GM19452 (cell line): ENCODE data around the gene C4orf54.

Experiments
- ATAC-seq: cut with Tn5 transposase; IDR thresholded peaks from one replicate; pipeline ENCODE4 v1.9.1; 2021; ENCODE audit not compliant: unreplicated experiment

The C4orf54 gene

GRCh38 chr4:99625369-99625768 lies 32.3 kb downstream of the C4orf54 start:
- peak; percentile 64 for ATAC-seq

- no peak for ATAC-seq
These were observed 33.4 kb downstream of the C4orf54 start for GRCh38 chr4:99624141-99624719.

GRCh38 chr4:99622341-99622740 lies 35.3 kb downstream of the C4orf54 start:
- no peak for ATAC-seq

- no peak for ATAC-seq
These were observed 40.3 kb downstream of the C4orf54 start for GRCh38 chr4:99617374-99617773.

- ATAC-seq = no peak
These were observed 42.3 kb downstream of the C4orf54 start for GRCh38 chr4:99615170-99615820.

GRCh38 chr4:99614491-99614890 lies 43.1 kb downstream of the C4orf54 start:
- ATAC-seq = no peak

- no peak for ATAC-seq
These were observed 44.9 kb downstream of the C4orf54 start for GRCh38 chr4:99612704-99613103.

- ATAC-seq = no peak
These were observed 45.3 kb downstream of the C4orf54 start for GRCh38 chr4:99612281-99612680.

- no peak for ATAC-seq
These were observed 46.9 kb downstream of the C4orf54 start for GRCh38 chr4:99610605-99611175.

- ATAC-seq = no peak
These were observed 49.2 kb downstream of the C4orf54 start for GRCh38 chr4:99608417-99608816.
